ENCODE results near the gene TM9SF1. TPM values are rescaled to one million over a fixed set of nuclear protein-coding genes. Genes with fewer than 3 reads are reported as not detected.

TM9SF1 gene
- total and polyA plus RNA-seq, 8 donors = 28.1 to 72.5 (median 35.2) TPM

- peak in 1 of 4 donors; percentile 63 for DNase-seq
- intact Hi-C loops (cut with DNase I) = no loop called here
- no peak overlapping the region for H3K4me3 ChIP-seq
- no peak overlapping the region for H3K27ac ChIP-seq
- H3K4me1 ChIP-seq = no peaks in the 10 kb centered on the region
- H3K27me3 ChIP-seq = no peaks in the 10 kb centered on the region
- H3K9me3 ChIP-seq = no peaks in the 10 kb centered on the region
- ATAC-seq = no peak
- peaks cover 0 to 100% of the 10 kb centered on the region in 2 donors for H3K36me3 ChIP-seq
- no peak for TF ChIP-seq CTCF (IDR thresholded peaks at IDR 0.05)
These were observed 13.7 kb downstream of the TM9SF1 start for GRCh38 chr14:24181371-24182077.

GRCh38 chr14:24179961-24180796, 15.1 kb downstream of the TM9SF1 start:
- Histone ChIP-seq H3K4me3 (no peak overlapping the region), H3K4me1 (no peaks in the 10 kb centered on the region), H3K27me3 (no peaks in the 10 kb centered on the region), H3K9me3 (no peaks in the 10 kb centered on the region), H3K36me3 (peaks cover 0 to 100% of the 10 kb centered on the region in 2 donors), H3K27ac (no peak overlapping the region)
- ATAC-seq = no peak
- no peak for TF ChIP-seq CTCF (IDR thresholded peaks at IDR 0.05)
- intact Hi-C loops (cut with DNase I) = no loop called here
- peak in 1 of 4 donors; percentile 32 for DNase-seq

GRCh38 chr14:24179294-24179960, 15.8 kb downstream of the TM9SF1 start:
- no peak for TF ChIP-seq CTCF (IDR thresholded peaks at IDR 0.05)
- Histone ChIP-seq H3K9me3 (no peaks in the 10 kb centered on the region), H3K36me3 (peaks cover 0 to 100% of the 10 kb centered on the region in 2 donors), H3K4me3 (no peak overlapping the region), H3K27me3 (no peaks in the 10 kb centered on the region), H3K4me1 (no peaks in the 10 kb centered on the region), H3K27ac (no peak overlapping the region)
- intact Hi-C loops (cut with DNase I) = no loop called here
- no peak for ATAC-seq
- peak in 1 of 4 donors; percentile 49 for DNase-seq

- no peaks in the 10 kb centered on the region for H3K9me3 ChIP-seq
- H3K36me3 ChIP-seq = peaks cover 0 to 100% of the 10 kb centered on the region in 2 donors
- H3K27ac ChIP-seq = no peak overlapping the region
- intact Hi-C loops (cut with DNase I) = no loop called here
- no peak overlapping the region for H3K4me3 ChIP-seq
- DNase-seq = peak in 1 of 4 donors; percentile 18
- no peak for ATAC-seq
- no peaks in the 10 kb centered on the region for H3K27me3 ChIP-seq
- no peaks in the 10 kb centered on the region for H3K4me1 ChIP-seq
- TF ChIP-seq CTCF (IDR thresholded peaks at IDR 0.05) = no peak
These were observed 16.7 kb downstream of the TM9SF1 start for GRCh38 chr14:24178399-24179178.

All from left lung (tissue), 10 donors.